ENCODE data around the gene DAGLA. TPM values are rescaled to one million over a fixed set of nuclear protein-coding genes. Genes with fewer than 3 reads are reported as not detected.

The DAGLA gene
- total RNA-seq, 1 donor from 2014 or later = 8.7 TPM

- no peaks in the 10 kb centered on the region for H3K4me1 Mint-ChIP-seq (ENCODE audit: low read depth)
- H3K36me3 Mint-ChIP-seq (ENCODE audit: insufficient read depth) = no peaks in the 10 kb centered on the region
- no peak for TF ChIP-seq CTCF (IDR thresholded peaks at IDR 0.05; ENCODE audit: unreplicated experiment)
- H3K4me3 Mint-ChIP-seq (ENCODE audit: low read depth) = no peak overlapping the region
- no peaks in the 10 kb centered on the region for H3K27me3 Mint-ChIP-seq
- H3K27ac Mint-ChIP-seq = no peak overlapping the region
- DNase-seq (ENCODE audit: low spot score, unreplicated experiment) = no peak
- no peaks in the 10 kb centered on the region for H3K9me3 Mint-ChIP-seq (ENCODE audit: low read depth)
Observed at GRCh38 chr11:61636676-61637075, 43.5 kb upstream of the DAGLA start.

DNA sequence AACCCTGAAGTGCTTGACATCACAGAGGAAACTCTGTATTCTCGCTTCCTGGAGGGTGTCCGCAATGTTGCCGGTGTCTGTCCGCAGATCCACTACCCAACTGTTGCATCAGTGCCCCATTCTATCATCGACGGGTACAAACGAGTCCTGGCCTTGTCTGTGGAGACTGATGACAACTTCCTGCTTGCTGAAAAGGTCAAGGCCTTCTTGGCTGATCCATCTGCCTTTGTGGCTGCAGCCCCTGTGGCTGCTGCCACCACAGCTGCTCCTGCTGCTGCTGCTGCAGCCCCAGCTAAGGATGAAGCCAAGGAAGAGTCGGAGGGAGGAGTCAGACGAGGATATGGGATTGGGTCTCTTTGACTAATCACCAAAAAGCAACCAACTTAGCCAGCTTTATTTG lies 42.9 kb upstream of the DAGLA start:
- H3K4me3 Mint-ChIP-seq (ENCODE audit: low read depth) = no peak overlapping the region
- no peak overlapping the region for H3K27ac Mint-ChIP-seq
- DNase-seq (ENCODE audit: low spot score, unreplicated experiment) = no peak
- H3K9me3 Mint-ChIP-seq (ENCODE audit: low read depth) = no peaks in the 10 kb centered on the region
- H3K27me3 Mint-ChIP-seq = no peaks in the 10 kb centered on the region
- H3K36me3 Mint-ChIP-seq (ENCODE audit: insufficient read depth) = no peaks in the 10 kb centered on the region
- H3K4me1 Mint-ChIP-seq (ENCODE audit: low read depth) = no peaks in the 10 kb centered on the region
- TF ChIP-seq CTCF (IDR thresholded peaks at IDR 0.05; ENCODE audit: unreplicated experiment) = no peak

DNA sequence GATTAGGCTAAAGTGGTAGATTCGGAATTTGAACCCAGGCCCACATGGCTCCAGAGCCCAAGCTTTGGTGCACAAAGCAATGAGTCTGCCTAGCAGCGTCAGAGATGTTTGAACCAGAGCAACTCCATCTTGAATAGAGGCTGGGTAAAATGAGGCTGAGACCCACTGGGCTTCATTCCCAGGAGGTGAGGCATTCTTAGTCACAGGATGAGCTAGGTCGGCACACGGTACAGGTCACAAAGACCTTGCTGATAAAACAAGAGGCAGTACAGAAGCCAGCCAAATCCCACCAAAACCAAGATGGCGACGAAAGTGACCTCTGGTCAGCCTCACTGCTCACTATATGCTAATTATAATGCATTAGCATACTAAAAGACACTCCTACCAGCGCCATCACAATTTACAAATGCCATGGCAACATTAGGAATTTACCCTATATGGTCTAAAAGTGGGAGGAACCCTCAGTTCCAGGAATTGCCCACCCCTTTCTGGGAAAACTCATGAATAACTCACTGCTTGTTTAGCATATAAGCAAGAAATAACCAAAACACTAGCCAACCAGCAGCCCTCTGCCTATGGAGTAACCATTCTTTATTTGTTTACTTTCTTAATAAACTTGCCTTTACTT lies 40.3 kb upstream of the DAGLA start:
- Mint-ChIP-seq H3K4me3 (ENCODE audit: low read depth) (no peak overlapping the region), H3K27ac (no peak overlapping the region), H3K4me1 (ENCODE audit: low read depth) (no peaks in the 10 kb centered on the region), H3K27me3 (no peaks in the 10 kb centered on the region), H3K36me3 (ENCODE audit: insufficient read depth) (no peaks in the 10 kb centered on the region), H3K9me3 (ENCODE audit: low read depth) (no peaks in the 10 kb centered on the region)
- TF ChIP-seq CTCF (IDR thresholded peaks at IDR 0.05; ENCODE audit: unreplicated experiment) = no peak
- no peak for DNase-seq (ENCODE audit: low spot score, unreplicated experiment)

GRCh38 chr11:61642162-61642561 lies 38.0 kb upstream of the DAGLA start:
- H3K27me3 Mint-ChIP-seq = no peaks in the 10 kb centered on the region
- no peaks in the 10 kb centered on the region for H3K4me1 Mint-ChIP-seq (ENCODE audit: low read depth)
- no peak overlapping the region for H3K4me3 Mint-ChIP-seq (ENCODE audit: low read depth)
- no peaks in the 10 kb centered on the region for H3K36me3 Mint-ChIP-seq (ENCODE audit: insufficient read depth)
- DNase-seq (ENCODE audit: low spot score, unreplicated experiment) = no peak
- no peaks in the 10 kb centered on the region for H3K9me3 Mint-ChIP-seq (ENCODE audit: low read depth)
- no peak overlapping the region for H3K27ac Mint-ChIP-seq
- TF ChIP-seq CTCF (IDR thresholded peaks at IDR 0.05; ENCODE audit: unreplicated experiment) = no peak

DNA sequence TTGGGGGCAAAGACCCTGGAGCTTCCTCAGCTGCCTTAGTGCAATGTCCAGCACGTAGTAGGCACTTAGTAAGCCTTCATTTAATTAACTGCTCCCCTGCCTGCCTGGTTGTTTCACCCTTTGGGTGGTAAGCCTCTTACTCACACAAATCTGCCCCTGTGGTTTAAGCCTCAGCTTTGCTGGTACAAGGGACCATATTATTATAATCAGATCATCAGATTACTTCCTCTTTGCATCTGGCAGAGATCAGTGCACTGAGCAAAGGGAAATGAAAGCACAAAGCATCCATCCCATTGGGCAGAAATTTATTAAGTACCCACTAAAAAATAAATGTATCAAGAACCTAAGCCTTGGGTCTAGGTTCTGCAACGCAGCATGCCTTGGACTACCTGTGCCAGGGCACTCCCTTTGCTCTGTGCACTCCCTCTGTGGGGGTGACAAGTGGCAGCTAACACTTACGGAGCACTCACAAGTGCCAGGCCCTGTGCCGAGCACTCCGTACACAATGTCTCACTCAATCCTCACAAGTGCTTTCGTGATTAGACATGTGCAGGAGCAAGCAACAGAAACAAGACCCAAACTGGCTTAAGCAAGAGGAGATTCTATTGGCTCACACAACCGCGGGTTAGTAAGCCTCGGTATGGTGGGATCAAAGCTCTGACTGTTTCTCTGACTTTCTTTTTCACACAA lies 34.9 kb upstream of the DAGLA start:
- no peak overlapping the region for H3K27ac Mint-ChIP-seq
- no peaks in the 10 kb centered on the region for H3K9me3 Mint-ChIP-seq (ENCODE audit: low read depth)
- H3K27me3 Mint-ChIP-seq = no peaks in the 10 kb centered on the region
- no peak for DNase-seq (ENCODE audit: low spot score, unreplicated experiment)
- H3K4me3 Mint-ChIP-seq (ENCODE audit: low read depth) = no peak overlapping the region
- no peaks in the 10 kb centered on the region for H3K36me3 Mint-ChIP-seq (ENCODE audit: insufficient read depth)
- H3K4me1 Mint-ChIP-seq (ENCODE audit: low read depth) = no peaks in the 10 kb centered on the region
- no peak for TF ChIP-seq CTCF (IDR thresholded peaks at IDR 0.05; ENCODE audit: unreplicated experiment)
